ENCODE results near the gene DDX1.

DNA sequence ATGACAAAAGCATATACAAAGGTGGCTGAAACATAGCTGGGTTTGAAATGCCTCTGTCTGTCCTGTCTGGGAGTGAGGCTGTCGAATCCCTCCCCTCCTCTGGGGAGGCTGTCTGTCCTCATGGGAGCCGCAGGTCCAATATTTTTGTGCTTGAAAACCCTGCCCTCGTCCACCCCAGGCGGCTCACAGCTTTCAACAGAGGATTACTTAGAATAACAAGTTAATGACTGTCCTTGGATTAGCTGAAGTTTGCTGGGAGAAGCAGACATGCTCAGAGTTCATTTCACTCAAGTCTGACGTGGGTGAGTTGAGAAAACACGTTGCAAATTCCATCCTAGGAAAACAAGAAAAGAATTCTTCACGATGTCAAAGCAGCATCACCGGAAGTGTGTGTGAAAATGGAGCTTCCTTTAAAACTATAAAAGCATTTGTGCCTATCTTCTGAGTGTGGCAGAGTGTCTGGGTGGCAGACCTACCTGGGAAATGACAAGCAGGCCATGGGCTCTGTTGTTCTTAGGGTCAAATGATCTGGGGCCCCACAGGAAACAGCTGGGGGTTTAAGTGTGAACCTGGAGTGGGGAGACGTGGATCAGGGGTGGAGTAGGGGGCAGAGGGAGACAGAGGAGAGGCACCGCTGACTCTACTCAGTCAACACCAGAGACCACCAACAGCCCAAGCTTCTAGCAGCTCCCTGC lies 77.1 kb downstream of the DDX1 start:
- TF ChIP-seq, protein P1, sequence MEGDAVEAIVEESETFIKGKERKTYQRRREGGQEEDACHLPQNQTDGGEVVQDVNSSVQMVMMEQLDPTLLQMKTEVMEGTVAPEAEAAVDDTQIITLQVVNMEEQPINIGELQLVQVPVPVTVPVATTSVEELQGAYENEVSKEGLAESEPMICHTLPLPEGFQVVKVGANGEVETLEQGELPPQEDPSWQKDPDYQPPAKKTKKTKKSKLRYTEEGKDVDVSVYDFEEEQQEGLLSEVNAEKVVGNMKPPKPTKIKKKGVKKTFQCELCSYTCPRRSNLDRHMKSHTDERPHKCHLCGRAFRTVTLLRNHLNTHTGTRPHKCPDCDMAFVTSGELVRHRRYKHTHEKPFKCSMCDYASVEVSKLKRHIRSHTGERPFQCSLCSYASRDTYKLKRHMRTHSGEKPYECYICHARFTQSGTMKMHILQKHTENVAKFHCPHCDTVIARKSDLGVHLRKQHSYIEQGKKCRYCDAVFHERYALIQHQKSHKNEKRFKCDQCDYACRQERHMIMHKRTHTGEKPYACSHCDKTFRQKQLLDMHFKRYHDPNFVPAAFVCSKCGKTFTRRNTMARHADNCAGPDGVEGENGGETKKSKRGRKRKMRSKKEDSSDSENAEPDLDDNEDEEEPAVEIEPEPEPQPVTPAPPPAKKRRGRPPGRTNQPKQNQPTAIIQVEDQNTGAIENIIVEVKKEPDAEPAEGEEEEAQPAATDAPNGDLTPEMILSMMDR (IDR thresholded peaks at IDR 0.05 in 2 of 3, conservative IDR thresholded peaks at IDR 0.05 in 1 of 3; ENCODE audit: control insufficient read depth in 2 of 3, extremely low read depth in 1 of 3, insufficient read depth in 1 of 3, low read depth in 3 of 3, low read length in 3 of 3): no peak
- no peak for TF ChIP-seq CBX3 (IDR thresholded peaks at IDR 0.05; ENCODE audit: borderline replicate concordance, low read depth)
- TF ChIP-seq BHLHE40 (IDR thresholded peaks at IDR 0.05; ENCODE audit: borderline replicate concordance in 1 of 2, low read depth in 2 of 2, low read length in 1 of 2): no peak
- TF ChIP-seq POLR2A (IDR thresholded peaks at IDR 0.05; ENCODE audit: low read depth, low read length): no peak
- TF ChIP-seq, protein P2, sequence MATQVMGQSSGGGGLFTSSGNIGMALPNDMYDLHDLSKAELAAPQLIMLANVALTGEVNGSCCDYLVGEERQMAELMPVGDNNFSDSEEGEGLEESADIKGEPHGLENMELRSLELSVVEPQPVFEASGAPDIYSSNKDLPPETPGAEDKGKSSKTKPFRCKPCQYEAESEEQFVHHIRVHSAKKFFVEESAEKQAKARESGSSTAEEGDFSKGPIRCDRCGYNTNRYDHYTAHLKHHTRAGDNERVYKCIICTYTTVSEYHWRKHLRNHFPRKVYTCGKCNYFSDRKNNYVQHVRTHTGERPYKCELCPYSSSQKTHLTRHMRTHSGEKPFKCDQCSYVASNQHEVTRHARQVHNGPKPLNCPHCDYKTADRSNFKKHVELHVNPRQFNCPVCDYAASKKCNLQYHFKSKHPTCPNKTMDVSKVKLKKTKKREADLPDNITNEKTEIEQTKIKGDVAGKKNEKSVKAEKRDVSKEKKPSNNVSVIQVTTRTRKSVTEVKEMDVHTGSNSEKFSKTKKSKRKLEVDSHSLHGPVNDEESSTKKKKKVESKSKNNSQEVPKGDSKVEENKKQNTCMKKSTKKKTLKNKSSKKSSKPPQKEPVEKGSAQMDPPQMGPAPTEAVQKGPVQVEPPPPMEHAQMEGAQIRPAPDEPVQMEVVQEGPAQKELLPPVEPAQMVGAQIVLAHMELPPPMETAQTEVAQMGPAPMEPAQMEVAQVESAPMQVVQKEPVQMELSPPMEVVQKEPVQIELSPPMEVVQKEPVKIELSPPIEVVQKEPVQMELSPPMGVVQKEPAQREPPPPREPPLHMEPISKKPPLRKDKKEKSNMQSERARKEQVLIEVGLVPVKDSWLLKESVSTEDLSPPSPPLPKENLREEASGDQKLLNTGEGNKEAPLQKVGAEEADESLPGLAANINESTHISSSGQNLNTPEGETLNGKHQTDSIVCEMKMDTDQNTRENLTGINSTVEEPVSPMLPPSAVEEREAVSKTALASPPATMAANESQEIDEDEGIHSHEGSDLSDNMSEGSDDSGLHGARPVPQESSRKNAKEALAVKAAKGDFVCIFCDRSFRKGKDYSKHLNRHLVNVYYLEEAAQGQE (IDR thresholded peaks at IDR 0.05; ENCODE audit: low read depth, low read length): no peak
- no peak for TF ChIP-seq PML (IDR thresholded peaks at IDR 0.05; ENCODE audit: low read length)
